Measurements from ENCODE around the gene SIX5.
A peak's percentile ranks its signal among the peaks of the same experiment; 100 is the strongest.

SIX5 gene

GRCh38 chr19:45792470-45793177, 23.6 kb upstream of the SIX5 start, which contains the start of gene DMWD:
DMWD (minus strand) TSS chr19:45792845; CDS start chr19:45792756, 89 bp downstream.
- peak; percentile 99 for FAIRE-seq

- FAIRE-seq, result no peak
These were observed 22.9 kb upstream of the SIX5 start for GRCh38 chr19:45791744-45792469.

- FAIRE-seq, result no peak
These were observed 21.9 kb upstream of the SIX5 start for GRCh38 chr19:45790942-45791341.

- no peak for FAIRE-seq
These were observed 20.2 kb upstream of the SIX5 start for GRCh38 chr19:45789035-45789786.

GRCh38 chr19:45786533-45786894, 17.5 kb upstream of the SIX5 start:
- no peak for FAIRE-seq

GRCh38 chr19:45785781-45786532, 16.9 kb upstream of the SIX5 start:
- no peak for FAIRE-seq

- no peak for FAIRE-seq
These were observed 16.0 kb upstream of the SIX5 start for GRCh38 chr19:45785097-45785496.

GRCh38 chr19:45784096-45784495, 15.0 kb upstream of the SIX5 start:
- FAIRE-seq, result no peak

GRCh38 chr19:45782820-45783785, 14.1 kb upstream of the SIX5 start:
- FAIRE-seq, result no peak

- FAIRE-seq, result no peak
These were observed 13.2 kb upstream of the SIX5 start, which contains the start of gene DMPK for GRCh38 chr19:45782162-45782691. DMPK (minus strand) TSS chr19:45782490; CDS start chr19:45782352, 138 bp downstream.

- no peak for FAIRE-seq
These were observed 12.4 kb upstream of the SIX5 start for GRCh38 chr19:45781214-45782161.

- no peak for FAIRE-seq
These were observed 11.6 kb upstream of the SIX5 start for GRCh38 chr19:45780448-45781213.

GRCh38 chr19:45780146-45780447, 11.0 kb upstream of the SIX5 start:
- FAIRE-seq, result no peak

- FAIRE-seq, result no peak
These were observed 10.4 kb upstream of the SIX5 start for GRCh38 chr19:45779231-45780145.

- no peak for FAIRE-seq
These were observed 9.1 kb upstream of the SIX5 start for GRCh38 chr19:45778010-45778661.

GRCh38 chr19:45777395-45777961, 8.4 kb upstream of the SIX5 start:
- no peak for FAIRE-seq

- no peak for FAIRE-seq
These were observed 5.7 kb upstream of the SIX5 start for GRCh38 chr19:45774765-45775164.

All from A204.1 (cell line).